ENCODE measurements around the gene EIF5AL1. TPM values are rescaled to one million over a fixed set of nuclear protein-coding genes. Genes with fewer than 3 reads are reported as not detected.

EIF5AL1 gene
- total RNA-seq, 4 donors from 2014 or later, result 0.90 TPM; not detected in 3

DNA sequence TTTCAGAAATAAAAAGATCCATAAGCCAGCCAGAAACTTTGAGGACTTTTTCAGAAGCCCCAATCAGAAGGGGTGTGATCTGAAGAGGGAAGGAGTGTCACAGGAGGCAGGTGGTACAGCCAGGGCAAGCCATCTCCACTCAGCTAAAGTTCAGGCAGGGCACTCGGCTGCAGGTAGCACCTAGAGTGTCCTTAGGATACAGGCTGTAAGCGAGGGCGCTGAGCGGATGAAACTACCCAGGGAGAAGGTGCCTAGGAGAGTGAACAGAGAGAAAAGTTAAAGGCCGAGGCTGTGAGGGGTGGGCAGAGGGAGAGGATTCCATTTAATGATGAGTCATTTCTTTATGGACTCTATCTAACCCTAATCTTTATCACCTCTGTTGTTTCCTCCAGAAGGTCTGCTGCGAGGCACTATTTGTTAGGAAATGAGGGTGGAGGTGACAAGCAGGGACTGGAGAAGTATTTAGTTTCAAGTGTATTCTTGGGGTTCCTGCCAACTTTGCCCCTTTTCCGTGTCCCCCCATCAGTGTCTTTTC is 37.1 kb upstream of the EIF5AL1 start:
- Histone ChIP-seq H3K27ac (no peak overlapping the region), H3K36me3 (no peaks in the 10 kb centered on the region), H3K27me3 (no peaks in the 10 kb centered on the region), H3K9me3 (no peaks in the 10 kb centered on the region), H3K4me3 (no peak overlapping the region), H3K4me1 (peaks cover 0 to 4% (median 0%) of the 10 kb centered on the region in 4 donors)
- DNase-seq (ENCODE audit: low spot score in 2 of 2), result no peak
- 89 to 98% methylated on average over 7 of the region's 7 CpGs for WGBS, 2 donors
- no peak for TF ChIP-seq POLR2A (IDR thresholded peaks at IDR 0.05)
- TF ChIP-seq, protein P1, sequence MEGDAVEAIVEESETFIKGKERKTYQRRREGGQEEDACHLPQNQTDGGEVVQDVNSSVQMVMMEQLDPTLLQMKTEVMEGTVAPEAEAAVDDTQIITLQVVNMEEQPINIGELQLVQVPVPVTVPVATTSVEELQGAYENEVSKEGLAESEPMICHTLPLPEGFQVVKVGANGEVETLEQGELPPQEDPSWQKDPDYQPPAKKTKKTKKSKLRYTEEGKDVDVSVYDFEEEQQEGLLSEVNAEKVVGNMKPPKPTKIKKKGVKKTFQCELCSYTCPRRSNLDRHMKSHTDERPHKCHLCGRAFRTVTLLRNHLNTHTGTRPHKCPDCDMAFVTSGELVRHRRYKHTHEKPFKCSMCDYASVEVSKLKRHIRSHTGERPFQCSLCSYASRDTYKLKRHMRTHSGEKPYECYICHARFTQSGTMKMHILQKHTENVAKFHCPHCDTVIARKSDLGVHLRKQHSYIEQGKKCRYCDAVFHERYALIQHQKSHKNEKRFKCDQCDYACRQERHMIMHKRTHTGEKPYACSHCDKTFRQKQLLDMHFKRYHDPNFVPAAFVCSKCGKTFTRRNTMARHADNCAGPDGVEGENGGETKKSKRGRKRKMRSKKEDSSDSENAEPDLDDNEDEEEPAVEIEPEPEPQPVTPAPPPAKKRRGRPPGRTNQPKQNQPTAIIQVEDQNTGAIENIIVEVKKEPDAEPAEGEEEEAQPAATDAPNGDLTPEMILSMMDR (IDR thresholded peaks at IDR 0.05), result no peak
- no peak for TF ChIP-seq EP300 (IDR thresholded peaks at IDR 0.05)

- Histone ChIP-seq H3K36me3 (no peaks in the 10 kb centered on the region), H3K27me3 (no peaks in the 10 kb centered on the region), H3K9me3 (no peaks in the 10 kb centered on the region), H3K27ac (no peak overlapping the region), H3K4me1 (peaks cover 0 to 4% (median 0%) of the 10 kb centered on the region in 4 donors), H3K4me3 (no peak overlapping the region)
- TF ChIP-seq POLR2A (IDR thresholded peaks at IDR 0.05) (no peak), EP300 (IDR thresholded peaks at IDR 0.05) (no peak)
- TF ChIP-seq, protein P1 (IDR thresholded peaks at IDR 0.05), result no peak
- 88 to 94% methylated on average over 3 of the region's 3 CpGs for WGBS, 2 donors
- DNase-seq (ENCODE audit: low spot score in 2 of 2), result no peak
Observed at GRCh38 chr10:79475877-79476276, 36.5 kb upstream of the EIF5AL1 start.

GRCh38 chr10:79476645-79477044 is 35.7 kb upstream of the EIF5AL1 start:
- DNase-seq (ENCODE audit: low spot score in 2 of 2), result no peak
- TF ChIP-seq POLR2A (IDR thresholded peaks at IDR 0.05), result no peak
- TF ChIP-seq EP300 (IDR thresholded peaks at IDR 0.05), result no peak
- TF ChIP-seq, protein P1 (IDR thresholded peaks at IDR 0.05), result no peak
- no peaks in the 10 kb centered on the region for H3K27me3 ChIP-seq
- H3K4me1 ChIP-seq, result peaks cover 0 to 4% (median 0%) of the 10 kb centered on the region in 4 donors
- no peak overlapping the region for H3K27ac ChIP-seq
- H3K4me3 ChIP-seq, result no peak overlapping the region
- no peaks in the 10 kb centered on the region for H3K9me3 ChIP-seq
- no peaks in the 10 kb centered on the region for H3K36me3 ChIP-seq

DNA sequence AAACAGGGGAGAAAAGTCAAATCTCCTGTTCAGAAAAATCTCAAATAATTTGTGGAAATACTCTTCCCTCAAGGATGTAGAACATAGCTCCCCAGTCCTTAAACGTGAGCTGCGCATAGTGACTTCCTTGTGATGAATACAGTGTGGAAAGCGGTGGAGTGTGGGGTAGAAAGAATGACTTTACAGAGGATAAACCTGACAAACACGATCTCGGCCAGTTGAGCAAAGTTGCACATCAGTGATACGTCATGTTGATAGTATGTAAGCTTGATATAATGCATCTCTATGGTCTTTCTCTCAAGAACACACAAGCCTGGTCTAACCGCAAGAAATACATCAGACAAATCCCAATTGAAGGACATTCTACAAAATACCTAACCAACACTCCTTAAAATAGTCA is 34.9 kb upstream of the EIF5AL1 start:
- Histone ChIP-seq H3K27ac (no peak overlapping the region), H3K4me1 (peaks cover 0 to 4% (median 0%) of the 10 kb centered on the region in 4 donors), H3K27me3 (no peaks in the 10 kb centered on the region), H3K36me3 (no peaks in the 10 kb centered on the region), H3K4me3 (no peak overlapping the region), H3K9me3 (no peaks in the 10 kb centered on the region)
- WGBS, 2 donors, result 89% methylated on average over 7 of the region's 7 CpGs
- DNase-seq (ENCODE audit: low spot score in 2 of 2), result no peak
- TF ChIP-seq POLR2A (IDR thresholded peaks at IDR 0.05), result no peak
- no peak for TF ChIP-seq EP300 (IDR thresholded peaks at IDR 0.05)

GRCh38 chr10:79479283-79479909 is 32.9 kb upstream of the EIF5AL1 start:
- 88 to 89% methylated on average over 3 of the region's 3 CpGs for WGBS, 2 donors
- TF ChIP-seq POLR2A (IDR thresholded peaks at IDR 0.05), result no peak
- no peak for TF ChIP-seq EP300 (IDR thresholded peaks at IDR 0.05)
- TF ChIP-seq, protein P1 (IDR thresholded peaks at IDR 0.05), result no peak
- Histone ChIP-seq H3K4me1 (peaks cover 0 to 16% (median 5%) of the 10 kb centered on the region in 4 donors), H3K27ac (no peak overlapping the region), H3K9me3 (no peaks in the 10 kb centered on the region), H3K36me3 (no peaks in the 10 kb centered on the region), H3K4me3 (no peak overlapping the region), H3K27me3 (no peaks in the 10 kb centered on the region)
- DNase-seq (ENCODE audit: low spot score in 2 of 2), result no peak

Measured in tibial nerve (tissue), 4 donors.